Neural progenitor cell (in vitro differentiated cells): ENCODE results near the gene MACROD1. TPM values are rescaled to one million over a fixed set of nuclear protein-coding genes. Genes with fewer than 3 reads are reported as not detected.

Experiments
- DNase-seq: peaks from one replicate; pipeline ENCODE4 v3.0.0-alpha.2; 2016; ENCODE audit warnings: low spot score
- H2AFZ ChIP-seq: fragments of 200-600 bp; sonication (generic); replicated peaks from 2 replicates; pipeline ENCODE4 v1.6.1; 2016; ENCODE audit warnings: antibody characterized with exemption
- H3F3A ChIP-seq: fragments of 200-600 bp; sonication (generic); 2 replicates; pipeline ENCODE4 v1.6.1; 2016; ENCODE audit warnings: antibody characterized with exemption, low read depth
- H3K27ac ChIP-seq: fragments of 200-600 bp; sonication (generic); 2 replicates; pipeline ENCODE4 v1.5.1; 2016; ENCODE audit warnings: mild to moderate bottlenecking
- H3K27me3 ChIP-seq: fragments of 200-600 bp; sonication (generic); 2 replicates; pipeline ENCODE4 v1.6.1; 2016; ENCODE audit warnings: mild to moderate bottlenecking, moderate library complexity
- H3K36me3 ChIP-seq: fragments of 200-600 bp; sonication (generic); 2 replicates; pipeline ENCODE4 v1.5.1; 2016
- H3K4me1 ChIP-seq: fragments of 200-600 bp; sonication (generic); 2 replicates; pipeline ENCODE4 v1.6.1; 2016; ENCODE audit warnings: mixed run types
- H3K4me2 ChIP-seq: fragments of 200-600 bp; sonication (generic); 2 replicates; pipeline ENCODE4 v1.6.1; 2016
- H3K4me3 ChIP-seq: fragments of 200-600 bp; sonication (generic); 2 replicates; pipeline ENCODE4 v1.5.1; 2016
- H3K79me2 ChIP-seq: fragments of 200-600 bp; sonication (generic); 2 replicates; pipeline ENCODE4 v1.6.1; 2016; ENCODE audit warnings: low read depth
- H3K9ac ChIP-seq: fragments of 200-600 bp; sonication (generic); 2 replicates; pipeline ENCODE4 v1.6.1; 2016
- H3K9me3 ChIP-seq: fragments of 200-600 bp; sonication (generic); 2 replicates; pipeline ENCODE4 v1.5.1; 2016; ENCODE audit warnings: low read depth
- H4K20me1 ChIP-seq: fragments of 200-600 bp; sonication (generic); 2 replicates; pipeline ENCODE4 v1.6.1; 2016; ENCODE audit warnings: low read depth
- H3K27ac Mint-ChIP-seq: 3 replicates; pipeline ENCODE4 v1.8.0; 2021; ENCODE audit warnings: mixed read lengths
- H3K27me3 Mint-ChIP-seq: 2 replicates; pipeline ENCODE4 v1.8.0; 2022; ENCODE audit warnings: low read depth, mild to moderate bottlenecking, inconsistent platforms, moderate library complexity, mixed read lengths; ENCODE audit not compliant: insufficient read depth
- H3K36me3 Mint-ChIP-seq: 3 replicates; pipeline ENCODE4 v1.8.0; 2021; ENCODE audit warnings: mixed read lengths
- H3K4me1 Mint-ChIP-seq: 3 replicates; pipeline ENCODE4 v1.8.0; 2021; ENCODE audit warnings: mixed read lengths
- H3K4me3 Mint-ChIP-seq: 3 replicates; pipeline ENCODE4 v1.8.0; 2021; ENCODE audit warnings: mild to moderate bottlenecking, moderate library complexity, mixed read lengths
- H3K9me3 Mint-ChIP-seq: 3 replicates; pipeline ENCODE4 v1.8.0; 2020; ENCODE audit warnings: mixed read lengths
- EZH2 ChIP-seq: fragments of 200-600 bp; sonication (generic); IDR thresholded peaks from 2 replicates; pipeline ENCODE4 v1.6.1; 2017; ENCODE audit warnings: antibody characterized with exemption, mild to moderate bottlenecking, moderate library complexity
- EZH2phosphoT487 ChIP-seq: fragments of 200-600 bp; sonication (generic); IDR thresholded peaks from 2 replicates; pipeline ENCODE4 v1.6.1; 2017; ENCODE audit warnings: antibody characterized with exemption
- total RNA-seq: library from RNA; depleted of rRNA; stranded (reverse); fragments of >200 nt; gene quantifications from 2 replicates; pipeline ENCODE4 v1.2.3, GENCODE V29; 2015; ENCODE audit warnings: low replicate concordance
- TF ChIP-seq, protein P1 (sequence below): fragments of 200-600 bp; sonication (generic); IDR thresholded peaks from 2 replicates; pipeline ENCODE4 v1.5.1; 2017; ENCODE audit warnings: antibody characterized with exemption, mild to moderate bottlenecking

The MACROD1 gene
- total RNA-seq, 1 donor from 2014 or later: 11.9 TPM

DNA sequence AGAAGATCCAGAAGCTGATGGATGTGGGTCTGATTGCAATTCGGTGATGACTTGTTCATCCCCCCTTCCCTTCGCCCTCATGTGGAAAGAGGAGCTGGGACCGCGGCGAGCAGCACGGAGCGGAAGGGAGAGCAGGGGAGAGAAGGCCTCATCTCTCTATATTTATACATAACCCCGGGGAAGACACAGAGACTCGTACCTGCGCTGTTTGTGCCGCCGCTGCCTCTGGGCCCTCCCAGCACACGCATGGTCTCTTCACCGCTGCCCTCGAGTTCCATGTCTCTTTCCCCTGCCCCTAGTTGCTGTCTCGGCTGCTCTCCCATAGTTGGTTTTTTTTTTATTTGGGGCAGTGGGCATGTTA is 38.1 kb upstream of the MACROD1 start:
- no peak for DNase-seq
- TF ChIP-seq EZH2phosphoT487: no peak
- TF ChIP-seq, protein P1, sequence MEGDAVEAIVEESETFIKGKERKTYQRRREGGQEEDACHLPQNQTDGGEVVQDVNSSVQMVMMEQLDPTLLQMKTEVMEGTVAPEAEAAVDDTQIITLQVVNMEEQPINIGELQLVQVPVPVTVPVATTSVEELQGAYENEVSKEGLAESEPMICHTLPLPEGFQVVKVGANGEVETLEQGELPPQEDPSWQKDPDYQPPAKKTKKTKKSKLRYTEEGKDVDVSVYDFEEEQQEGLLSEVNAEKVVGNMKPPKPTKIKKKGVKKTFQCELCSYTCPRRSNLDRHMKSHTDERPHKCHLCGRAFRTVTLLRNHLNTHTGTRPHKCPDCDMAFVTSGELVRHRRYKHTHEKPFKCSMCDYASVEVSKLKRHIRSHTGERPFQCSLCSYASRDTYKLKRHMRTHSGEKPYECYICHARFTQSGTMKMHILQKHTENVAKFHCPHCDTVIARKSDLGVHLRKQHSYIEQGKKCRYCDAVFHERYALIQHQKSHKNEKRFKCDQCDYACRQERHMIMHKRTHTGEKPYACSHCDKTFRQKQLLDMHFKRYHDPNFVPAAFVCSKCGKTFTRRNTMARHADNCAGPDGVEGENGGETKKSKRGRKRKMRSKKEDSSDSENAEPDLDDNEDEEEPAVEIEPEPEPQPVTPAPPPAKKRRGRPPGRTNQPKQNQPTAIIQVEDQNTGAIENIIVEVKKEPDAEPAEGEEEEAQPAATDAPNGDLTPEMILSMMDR: no peak
- no peak for TF ChIP-seq EZH2
- H3K27ac Mint-ChIP-seq: no peak overlapping the region
- H2AFZ ChIP-seq: no peak overlapping the region
- peaks cover 8% of the 10 kb centered on the region for H3K4me1 ChIP-seq
- no peaks in the 10 kb centered on the region for H3K79me2 ChIP-seq
- no peaks in the 10 kb centered on the region for H3K27me3 ChIP-seq
- H3K27ac ChIP-seq: peak overlapping the region; percentile 78
- H3K4me1 Mint-ChIP-seq: peaks cover 13% of the 10 kb centered on the region
- H3K9ac ChIP-seq: no peak overlapping the region
- H3K27me3 Mint-ChIP-seq: peaks cover 4% of the 10 kb centered on the region
- peaks cover 52% of the 10 kb centered on the region for H4K20me1 ChIP-seq
- no peaks in the 10 kb centered on the region for H3K9me3 Mint-ChIP-seq
- H3K36me3 ChIP-seq: no peaks in the 10 kb centered on the region
- no peak overlapping the region for H3K4me3 ChIP-seq
- H3K36me3 Mint-ChIP-seq: peaks cover 34% of the 10 kb centered on the region
- H3K4me2 ChIP-seq: no peak overlapping the region
- no peaks in the 10 kb centered on the region for H3K9me3 ChIP-seq
- H3F3A ChIP-seq: peaks cover 40% of the 10 kb centered on the region
- H3K4me3 Mint-ChIP-seq: peak overlapping the region; percentile 46

DNA sequence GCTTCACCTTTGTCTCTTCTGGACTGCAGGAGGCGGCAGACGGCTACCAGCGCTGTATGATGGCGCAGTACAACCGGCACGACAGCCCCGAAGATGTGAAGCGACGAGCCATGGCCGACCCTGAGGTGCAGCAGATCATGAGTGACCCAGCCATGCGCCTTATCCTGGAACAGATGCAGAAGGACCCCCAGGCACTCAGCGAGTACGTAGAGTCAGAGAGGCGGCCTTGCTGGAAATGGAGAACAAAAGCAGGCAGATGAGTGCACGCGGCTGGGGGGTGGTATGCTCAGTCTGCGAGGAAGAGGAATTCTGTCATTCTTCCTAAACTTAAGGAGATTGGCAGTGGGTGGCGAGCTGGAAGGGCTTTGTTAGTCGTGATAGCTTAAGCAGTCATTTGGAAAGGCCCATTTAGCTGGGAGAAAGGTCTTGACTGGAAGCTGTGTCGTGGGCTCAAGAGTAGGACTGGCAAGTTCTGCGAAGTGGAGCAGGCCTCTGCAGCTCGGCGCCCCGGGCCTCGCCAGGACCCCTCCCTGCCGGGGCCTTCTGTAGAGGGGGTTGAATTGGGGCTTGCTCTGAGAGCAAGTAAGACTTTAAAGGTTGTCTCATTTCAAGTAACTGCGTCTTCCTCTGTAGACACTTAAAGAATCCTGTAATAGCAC is 37.6 kb upstream of the MACROD1 start:
- TF ChIP-seq EZH2 (no peak), EZH2phosphoT487 (no peak)
- TF ChIP-seq, protein P1: no peak
- Mint-ChIP-seq H3K36me3 (peaks cover 35% of the 10 kb centered on the region), H3K9me3 (no peaks in the 10 kb centered on the region), H3K4me3 (peak overlapping the region; percentile 46), H3K27ac (peak overlapping the region; percentile 74), H3K27me3 (no peaks in the 10 kb centered on the region), H3K4me1 (peaks cover 13% of the 10 kb centered on the region)
- peaks cover 8% of the 10 kb centered on the region for H3K4me1 ChIP-seq
- H3K36me3 ChIP-seq: no peaks in the 10 kb centered on the region
- H3K4me3 ChIP-seq: no peak overlapping the region
- no peak overlapping the region for H2AFZ ChIP-seq
- H3K9ac ChIP-seq: no peak overlapping the region
- H3K79me2 ChIP-seq: no peaks in the 10 kb centered on the region
- peak overlapping the region; percentile 78 for H3K27ac ChIP-seq
- H3F3A ChIP-seq: peaks cover 40% of the 10 kb centered on the region
- no peaks in the 10 kb centered on the region for H3K27me3 ChIP-seq
- DNase-seq: peak; percentile 70
- no peaks in the 10 kb centered on the region for H3K9me3 ChIP-seq
- H4K20me1 ChIP-seq: peaks cover 52% of the 10 kb centered on the region
- peak overlapping the region; percentile 8 for H3K4me2 ChIP-seq

DNA sequence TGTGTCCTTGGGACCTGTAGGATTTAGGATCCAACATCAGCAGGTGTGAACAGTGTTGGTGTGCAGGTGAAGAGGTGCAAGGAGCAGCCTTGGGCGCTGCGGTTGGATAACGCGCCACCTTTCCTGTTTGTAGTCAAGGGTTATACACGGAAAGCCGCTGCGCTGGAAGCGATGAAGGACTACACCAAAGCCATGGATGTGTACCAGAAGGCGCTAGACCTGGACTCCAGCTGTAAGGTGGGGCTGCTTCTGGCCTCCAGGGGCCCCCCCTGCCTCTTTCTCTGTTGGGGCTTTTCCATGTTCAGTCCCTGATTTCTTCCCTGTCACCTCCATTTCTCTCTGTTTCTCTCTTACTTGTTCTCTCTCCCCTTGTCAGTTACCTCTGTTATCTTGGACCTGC is 37.1 kb upstream of the MACROD1 start:
- peak overlapping the region; percentile 78 for H3K27ac ChIP-seq
- H3K27me3 ChIP-seq: no peaks in the 10 kb centered on the region
- Mint-ChIP-seq H3K27ac (peak overlapping the region; percentile 74), H3K36me3 (peaks cover 36% of the 10 kb centered on the region), H3K4me1 (peaks cover 13% of the 10 kb centered on the region), H3K27me3 (no peaks in the 10 kb centered on the region), H3K9me3 (no peaks in the 10 kb centered on the region), H3K4me3 (no peak overlapping the region)
- H3F3A ChIP-seq: peaks cover 40% of the 10 kb centered on the region
- peak overlapping the region; percentile 8 for H3K4me2 ChIP-seq
- no peaks in the 10 kb centered on the region for H3K9me3 ChIP-seq
- TF ChIP-seq EZH2 (no peak), EZH2phosphoT487 (no peak)
- TF ChIP-seq, protein P1: no peak
- no peak overlapping the region for H3K9ac ChIP-seq
- no peak overlapping the region for H2AFZ ChIP-seq
- no peak overlapping the region for H3K4me3 ChIP-seq
- no peaks in the 10 kb centered on the region for H3K79me2 ChIP-seq
- H4K20me1 ChIP-seq: peaks cover 52% of the 10 kb centered on the region
- DNase-seq: peak; percentile 0
- peaks cover 1% of the 10 kb centered on the region for H3K36me3 ChIP-seq
- peaks cover 8% of the 10 kb centered on the region for H3K4me1 ChIP-seq
